Mononuclear cell (primary cell): ENCODE results near the gene PANK1. TPM values are rescaled to one million over a fixed set of nuclear protein-coding genes. Genes with fewer than 3 reads are reported as not detected.
A peak's percentile ranks its signal among the peaks of the same experiment; 100 is the strongest.

Source experiments
- H3K27me3 ChIP-seq: 2 replicates; pipeline ENCODE4 v1.6.0; 2011; ENCODE audit warnings: low read length, control low read depth; ENCODE audit not compliant: insufficient read depth
- H3K4me1 ChIP-seq: 2 replicates; pipeline ENCODE4 v1.5.1; 2011; ENCODE audit warnings: mild to moderate bottlenecking, low read length, control low read depth; ENCODE audit not compliant: insufficient read depth
- H3K4me3 ChIP-seq: 2 replicates; pipeline ENCODE4 v1.5.1; 2011; ENCODE audit warnings: mild to moderate bottlenecking, low read length, moderate library complexity
- H3K9me3 ChIP-seq: 2 replicates; pipeline ENCODE4 v1.5.1; 2011; ENCODE audit warnings: low read depth, mild to moderate bottlenecking, control low read depth, low read length
- total RNA-seq: library from RNA; depleted of rRNA; stranded (reverse); fragments of >200 nt; gene quantifications from one replicate; pipeline ENCODE4 v1.2.3, GENCODE V29; 2012

Gene PANK1
- total RNA-seq, 1 donor: 0.52 TPM

GRCh38 chr10:89662596-89662995, 17.6 kb upstream of the PANK1 start:
- Histone ChIP-seq H3K9me3 (no peaks in the 10 kb centered on the region), H3K27me3 (no peaks in the 10 kb centered on the region), H3K4me3 (no peak overlapping the region), H3K4me1 (no peaks in the 10 kb centered on the region)

GRCh38 chr10:89659143-89660131, 14.4 kb upstream of the PANK1 start:
- no peaks in the 10 kb centered on the region for H3K4me1 ChIP-seq
- no peak overlapping the region for H3K4me3 ChIP-seq
- H3K27me3 ChIP-seq: no peaks in the 10 kb centered on the region
- no peaks in the 10 kb centered on the region for H3K9me3 ChIP-seq

- no peak overlapping the region for H3K4me3 ChIP-seq
- H3K27me3 ChIP-seq: no peaks in the 10 kb centered on the region
- H3K9me3 ChIP-seq: no peaks in the 10 kb centered on the region
- peaks cover 7% of the 10 kb centered on the region for H3K4me1 ChIP-seq
Measured at GRCh38 chr10:89657302-89657701, 12.3 kb upstream of the PANK1 start.

- H3K27me3 ChIP-seq: no peaks in the 10 kb centered on the region
- peaks cover 10% of the 10 kb centered on the region for H3K4me1 ChIP-seq
- H3K4me3 ChIP-seq: no peak overlapping the region
- H3K9me3 ChIP-seq: no peaks in the 10 kb centered on the region
Measured at GRCh38 chr10:89655722-89656121, 10.7 kb upstream of the PANK1 start.

- H3K27me3 ChIP-seq: no peaks in the 10 kb centered on the region
- peaks cover 10% of the 10 kb centered on the region for H3K4me1 ChIP-seq
- no peak overlapping the region for H3K4me3 ChIP-seq
- H3K9me3 ChIP-seq: no peaks in the 10 kb centered on the region
Measured at GRCh38 chr10:89653410-89653869, 8.4 kb upstream of the PANK1 start.

- H3K27me3 ChIP-seq: no peaks in the 10 kb centered on the region
- H3K4me1 ChIP-seq: peaks cover 10% of the 10 kb centered on the region
- no peak overlapping the region for H3K4me3 ChIP-seq
- no peaks in the 10 kb centered on the region for H3K9me3 ChIP-seq
Measured at GRCh38 chr10:89652806-89653370, 7.8 kb upstream of the PANK1 start.

GRCh38 chr10:89651916-89652573, 7.0 kb upstream of the PANK1 start:
- Histone ChIP-seq H3K4me3 (no peak overlapping the region), H3K9me3 (no peaks in the 10 kb centered on the region), H3K4me1 (peaks cover 10% of the 10 kb centered on the region), H3K27me3 (no peaks in the 10 kb centered on the region)

- H3K9me3 ChIP-seq: no peaks in the 10 kb centered on the region
Measured at GRCh38 chr10:89651205-89651915, 6.3 kb upstream of the PANK1 start.

GRCh38 chr10:89649051-89649450, 4.0 kb upstream of the PANK1 start:
- Histone ChIP-seq H3K4me3 (no peak overlapping the region), H3K4me1 (peaks cover 23% of the 10 kb centered on the region), H3K27me3 (no peaks in the 10 kb centered on the region), H3K9me3 (no peaks in the 10 kb centered on the region)

More at GRCh38 chr10:89651205-89651915, 6.3 kb upstream of the PANK1 start:
- Histone ChIP-seq H3K4me3 (no peak overlapping the region), H3K4me1 (peaks cover 11% of the 10 kb centered on the region), H3K27me3 (no peaks in the 10 kb centered on the region)

GRCh38 chr10:89648074-89648473, 3.0 kb upstream of the PANK1 start:
- Histone ChIP-seq H3K27me3 (no peaks in the 10 kb centered on the region), H3K4me1 (peaks cover 28% of the 10 kb centered on the region), H3K9me3 (no peaks in the 10 kb centered on the region), H3K4me3 (no peak overlapping the region)

- no peak overlapping the region for H3K4me3 ChIP-seq
- H3K4me1 ChIP-seq: peaks cover 21% of the 10 kb centered on the region
- no peaks in the 10 kb centered on the region for H3K27me3 ChIP-seq
- H3K9me3 ChIP-seq: no peaks in the 10 kb centered on the region
Measured at GRCh38 chr10:89646889-89647657, 2.0 kb upstream of the PANK1 start.

GRCh38 chr10:89645742-89646172, 715 bp upstream of the PANK1 start:
- Histone ChIP-seq H3K9me3 (no peaks in the 10 kb centered on the region), H3K4me3 (no peak overlapping the region), H3K27me3 (no peaks in the 10 kb centered on the region), H3K4me1 (peaks cover 19% of the 10 kb centered on the region)

- Histone ChIP-seq H3K9me3 (no peaks in the 10 kb centered on the region), H3K27me3 (no peaks in the 10 kb centered on the region), H3K4me3 (peak overlapping the region; percentile 62), H3K4me1 (peaks cover 19% of the 10 kb centered on the region)
Measured at GRCh38 chr10:89644691-89644966, 413 bp downstream of the PANK1 start.
